Right lobe of liver (tissue), 4 donors: Measurements from ENCODE around the gene C1RL.

Source experiments
- CTCF ChIP-seq, 4 donors: fragments of 200-600 bp in 3 of 4; fragments of 450-650 bp in 1 of 4; IDR thresholded peaks; one replicate each; pipeline versions ENCODE4 v1.5.1 to v1.8.0; 2016 to 2022; ENCODE audit warnings: antibody characterized with exemption in 4 of 4, mild to moderate bottlenecking in 2 of 4
- POLR2A ChIP-seq: fragments of 450-650 bp; IDR thresholded peaks from one replicate; pipeline ENCODE4 v1.6.1; 2017; ENCODE audit warnings: antibody characterized with exemption, mild to moderate bottlenecking
- donor health status: DM: no; HTN: no; CAD: no.
- donor health status: DM: no; HTN: no; CAD: no.
- donor health status: DM: no; HTN: yes; CAD: no.

- no peak for TF ChIP-seq CTCF (IDR thresholded peaks at IDR 0.05)
- TF ChIP-seq POLR2A: no peak
These were observed 16.7 kb upstream of the C1RL start for GRCh38 chr12:7125632-7126227.
